Stomach smooth muscle (tissue), 2 donors: ENCODE data around the gene PLEKHM2.

Experiments
- H3K27ac ChIP-seq: one replicate; pipeline ENCODE4 v1.7.0; 2013; ENCODE audit warnings: mild to moderate bottlenecking, low read length, inconsistent platforms
- H3K27me3 ChIP-seq, 2 donors: one replicate each; pipeline ENCODE4 v1.7.0; 2013; ENCODE audit warnings: low read length in 2 of 2; ENCODE audit not compliant: insufficient read depth in 2 of 2, control insufficient read depth in 1 of 2
- H3K36me3 ChIP-seq, 2 donors: one replicate each; pipeline ENCODE4 v1.7.0; 2013; ENCODE audit warnings: low read length in 2 of 2; ENCODE audit not compliant: control insufficient read depth in 2 of 2, insufficient read depth in 2 of 2
- H3K4me1 ChIP-seq: one replicate; pipeline ENCODE4 v1.7.0; 2013; ENCODE audit warnings: low read length; ENCODE audit not compliant: control insufficient read depth, insufficient read depth
- H3K4me3 ChIP-seq, 2 donors: one replicate each; pipeline ENCODE4 v1.7.0; 2013; ENCODE audit warnings: low read length in 2 of 2
- H3K9ac ChIP-seq, 2 donors: one replicate each; pipeline ENCODE4 v1.7.0; 2013; ENCODE audit warnings: low read length in 2 of 2, mild to moderate bottlenecking in 1 of 2
- H3K9me3 ChIP-seq, 2 donors: one replicate each; pipeline ENCODE4 v1.7.0; 2013; ENCODE audit warnings: low read length in 2 of 2; ENCODE audit not compliant: control insufficient read depth in 2 of 2
- donor health status: healthy.
- donor health status: Pancreatic carcinoma.

The PLEKHM2 gene

DNA sequence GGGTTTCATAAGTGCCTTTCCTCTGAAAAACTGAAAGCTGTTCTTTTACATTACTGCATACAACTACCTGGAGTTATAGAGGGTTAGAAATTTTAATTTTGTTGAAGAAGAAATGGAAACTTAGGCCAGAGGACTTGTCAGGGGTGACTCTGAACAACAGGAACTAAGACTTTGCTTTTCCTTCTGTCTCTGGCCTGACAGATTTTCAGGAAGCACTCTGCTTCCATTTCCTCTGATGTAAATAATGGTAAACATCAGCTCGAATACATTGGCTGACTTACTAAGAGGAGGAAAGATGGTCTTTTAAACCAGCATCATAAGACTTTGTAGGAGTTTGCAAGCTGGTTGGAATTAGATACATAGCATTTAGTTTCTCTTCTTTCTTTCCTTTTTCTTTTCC, 27.1 kb upstream of the PLEKHM2 start:
- Histone ChIP-seq H3K9me3 (no peaks in the 10 kb centered on the region), H3K4me1 (no peaks in the 10 kb centered on the region), H3K36me3 (peaks cover 30 to 36% of the 10 kb centered on the region in 2 donors), H3K27me3 (no peaks in the 10 kb centered on the region), H3K9ac (no peak overlapping the region), H3K27ac (no peak overlapping the region), H3K4me3 (no peak overlapping the region)

- H3K4me3 ChIP-seq = no peak overlapping the region
- no peak overlapping the region for H3K27ac ChIP-seq
- H3K9me3 ChIP-seq = no peaks in the 10 kb centered on the region
- no peak overlapping the region for H3K9ac ChIP-seq
- no peaks in the 10 kb centered on the region for H3K27me3 ChIP-seq
- H3K4me1 ChIP-seq = no peaks in the 10 kb centered on the region
- peaks cover 27 to 31% of the 10 kb centered on the region in 2 donors for H3K36me3 ChIP-seq
These were observed 24.0 kb upstream of the PLEKHM2 start for GRCh38 chr1:15660151-15660550.

DNA sequence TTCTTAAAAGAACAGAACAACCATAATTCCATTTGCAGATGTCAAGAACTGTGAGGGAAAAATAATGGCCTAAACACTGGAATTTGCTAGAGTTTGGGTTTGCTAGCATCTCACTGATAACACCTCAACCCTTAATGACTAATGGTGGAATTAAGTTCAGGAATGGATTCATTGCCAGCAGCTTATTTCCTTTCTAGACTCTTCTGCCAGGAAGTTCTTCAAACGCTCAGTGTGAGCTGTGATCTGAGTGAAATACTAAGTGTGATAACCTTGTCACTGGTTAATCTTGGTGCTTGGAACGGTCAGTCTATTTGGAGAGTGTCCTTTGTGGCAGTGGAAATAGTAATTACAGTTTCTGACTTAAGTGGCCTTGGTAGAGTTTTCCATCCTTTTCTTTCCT, 21.6 kb upstream of the PLEKHM2 start:
- Histone ChIP-seq H3K27ac (no peak overlapping the region), H3K4me3 (no peak overlapping the region), H3K4me1 (no peaks in the 10 kb centered on the region), H3K36me3 (peaks cover 20 to 21% of the 10 kb centered on the region in 2 donors), H3K9ac (no peak overlapping the region), H3K27me3 (no peaks in the 10 kb centered on the region), H3K9me3 (no peaks in the 10 kb centered on the region)

GRCh38 chr1:15663925-15664324, 20.2 kb upstream of the PLEKHM2 start:
- no peaks in the 10 kb centered on the region for H3K27me3 ChIP-seq
- H3K4me1 ChIP-seq = no peaks in the 10 kb centered on the region
- H3K9ac ChIP-seq = no peak overlapping the region
- no peaks in the 10 kb centered on the region for H3K9me3 ChIP-seq
- no peak overlapping the region for H3K4me3 ChIP-seq
- H3K36me3 ChIP-seq = peaks cover 20 to 21% of the 10 kb centered on the region in 2 donors
- no peak overlapping the region for H3K27ac ChIP-seq

- Histone ChIP-seq H3K36me3 (no peaks in the 10 kb centered on the region), H3K27ac (no peak overlapping the region), H3K27me3 (no peaks in the 10 kb centered on the region), H3K4me1 (no peaks in the 10 kb centered on the region), H3K4me3 (no peak overlapping the region), H3K9ac (no peak overlapping the region), H3K9me3 (no peaks in the 10 kb centered on the region)
These were observed 16.8 kb upstream of the PLEKHM2 start for GRCh38 chr1:15667362-15667761.

GRCh38 chr1:15668089-15668754, 15.9 kb upstream of the PLEKHM2 start:
- H3K9ac ChIP-seq = no peak overlapping the region
- H3K27me3 ChIP-seq = no peaks in the 10 kb centered on the region
- H3K27ac ChIP-seq = no peak overlapping the region
- no peak overlapping the region for H3K4me3 ChIP-seq
- no peaks in the 10 kb centered on the region for H3K9me3 ChIP-seq
- no peaks in the 10 kb centered on the region for H3K4me1 ChIP-seq
- H3K36me3 ChIP-seq = no peaks in the 10 kb centered on the region

DNA sequence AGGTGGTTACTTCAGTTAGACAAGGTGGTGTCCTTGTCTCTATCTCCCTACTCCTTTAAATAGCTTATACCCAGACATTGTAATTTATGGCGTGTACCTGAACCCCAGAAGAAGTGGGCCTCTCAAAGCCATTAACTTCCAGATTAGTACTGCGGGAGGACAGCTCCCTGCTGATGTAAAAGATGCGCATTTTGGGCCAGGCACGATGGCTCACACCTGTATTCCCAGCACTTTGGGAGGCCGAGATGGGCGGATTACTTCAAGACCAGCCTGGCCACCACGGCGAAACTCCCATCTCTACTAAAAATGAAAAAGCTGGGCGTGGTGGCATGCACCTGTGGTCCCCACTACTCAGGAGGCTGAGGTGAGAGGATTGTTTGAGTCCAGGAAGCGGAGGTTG, 15.0 kb upstream of the PLEKHM2 start:
- H3K27me3 ChIP-seq = no peaks in the 10 kb centered on the region

DNA sequence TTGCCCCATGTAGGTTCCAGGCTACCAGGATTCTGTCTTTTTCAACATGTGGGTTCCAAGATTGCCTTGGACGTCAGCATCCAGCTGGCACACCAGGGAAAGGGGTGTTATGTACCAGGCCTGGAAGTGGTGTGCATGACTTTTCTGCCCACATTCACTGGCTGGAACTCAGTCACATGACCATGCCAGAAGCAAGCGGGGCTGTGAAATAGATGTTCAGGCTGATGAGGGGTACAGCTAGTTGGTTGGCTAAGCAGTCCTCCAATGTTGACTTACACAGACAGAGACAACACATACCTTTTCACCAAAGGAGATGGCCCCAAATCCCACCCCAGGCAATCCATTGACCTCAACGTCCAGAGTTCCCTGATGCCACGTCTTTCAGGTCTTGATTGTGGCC, 14.3 kb upstream of the PLEKHM2 start:
- no peaks in the 10 kb centered on the region for H3K4me1 ChIP-seq
- H3K9ac ChIP-seq = no peak overlapping the region
- H3K27me3 ChIP-seq = no peaks in the 10 kb centered on the region
- H3K36me3 ChIP-seq = no peaks in the 10 kb centered on the region
- H3K27ac ChIP-seq = no peak overlapping the region
- no peak overlapping the region for H3K4me3 ChIP-seq
- H3K9me3 ChIP-seq = no peaks in the 10 kb centered on the region

More for the DNA sequence above, 15.0 kb upstream of the PLEKHM2 start:
- no peak overlapping the region for H3K27ac ChIP-seq
- H3K4me3 ChIP-seq = no peak overlapping the region
- no peaks in the 10 kb centered on the region for H3K9me3 ChIP-seq
- no peaks in the 10 kb centered on the region for H3K4me1 ChIP-seq
- H3K9ac ChIP-seq = no peak overlapping the region
- no peaks in the 10 kb centered on the region for H3K36me3 ChIP-seq

GRCh38 chr1:15671430-15671829, 12.7 kb upstream of the PLEKHM2 start:
- Histone ChIP-seq H3K36me3 (no peaks in the 10 kb centered on the region), H3K9me3 (no peaks in the 10 kb centered on the region), H3K4me1 (no peaks in the 10 kb centered on the region), H3K27me3 (no peaks in the 10 kb centered on the region), H3K9ac (no peak overlapping the region), H3K27ac (no peak overlapping the region), H3K4me3 (no peak overlapping the region)

DNA sequence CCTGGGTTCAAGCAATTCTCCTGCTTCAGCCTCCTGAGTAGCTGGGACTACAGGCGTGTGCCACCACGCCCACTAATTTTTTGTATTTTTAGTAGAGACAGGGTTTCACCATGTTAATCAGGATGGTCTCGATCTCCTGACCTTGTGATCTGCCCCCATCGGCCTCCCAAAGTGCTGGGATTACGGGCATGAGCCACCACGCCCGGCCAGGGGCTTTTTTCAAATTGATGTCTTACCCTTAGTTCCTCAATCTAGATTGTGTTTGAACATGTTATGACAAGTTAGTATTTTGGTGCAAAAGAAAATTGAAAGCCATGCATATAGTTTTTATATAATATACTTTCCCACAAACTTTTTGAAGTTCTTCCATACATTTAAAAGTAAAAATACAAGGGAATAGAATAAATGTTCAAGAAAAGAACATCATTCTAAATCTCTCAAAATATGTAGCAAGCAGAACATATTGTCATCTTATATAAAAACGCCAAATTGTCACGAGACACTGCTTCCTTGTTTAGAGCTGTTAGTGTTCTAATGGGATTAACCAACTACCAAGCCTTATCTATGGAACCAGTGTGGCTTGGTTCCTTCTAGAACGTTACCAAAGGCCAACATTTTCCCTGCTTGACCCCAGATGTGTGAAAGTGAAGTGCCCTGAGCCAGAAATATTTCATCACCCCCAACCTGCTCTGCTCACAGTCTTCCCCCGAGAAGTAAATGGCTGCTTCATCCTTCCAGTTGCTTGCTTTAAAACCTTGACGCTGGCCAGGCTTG, 9.5 kb upstream of the PLEKHM2 start:
- H3K9me3 ChIP-seq = no peaks in the 10 kb centered on the region
- H3K27me3 ChIP-seq = no peaks in the 10 kb centered on the region
- H3K36me3 ChIP-seq = no peaks in the 10 kb centered on the region
- no peak overlapping the region for H3K9ac ChIP-seq
- no peak overlapping the region for H3K4me3 ChIP-seq
- H3K27ac ChIP-seq = no peak overlapping the region
- no peaks in the 10 kb centered on the region for H3K4me1 ChIP-seq

- Histone ChIP-seq H3K9ac (no peak overlapping the region), H3K27ac (no peak overlapping the region), H3K36me3 (no peaks in the 10 kb centered on the region), H3K4me1 (no peaks in the 10 kb centered on the region), H3K4me3 (no peak overlapping the region), H3K27me3 (no peaks in the 10 kb centered on the region), H3K9me3 (no peaks in the 10 kb centered on the region)
These were observed 8.1 kb upstream of the PLEKHM2 start for GRCh38 chr1:15676010-15676409.
